Measurements from ENCODE around the gene SMAD3. TPM values are rescaled to one million over a fixed set of nuclear protein-coding genes. Genes with fewer than 3 reads are reported as not detected.

The SMAD3 gene
- polyA plus RNA-seq, 2 donors: 24.8 to 51.5 TPM

DNA sequence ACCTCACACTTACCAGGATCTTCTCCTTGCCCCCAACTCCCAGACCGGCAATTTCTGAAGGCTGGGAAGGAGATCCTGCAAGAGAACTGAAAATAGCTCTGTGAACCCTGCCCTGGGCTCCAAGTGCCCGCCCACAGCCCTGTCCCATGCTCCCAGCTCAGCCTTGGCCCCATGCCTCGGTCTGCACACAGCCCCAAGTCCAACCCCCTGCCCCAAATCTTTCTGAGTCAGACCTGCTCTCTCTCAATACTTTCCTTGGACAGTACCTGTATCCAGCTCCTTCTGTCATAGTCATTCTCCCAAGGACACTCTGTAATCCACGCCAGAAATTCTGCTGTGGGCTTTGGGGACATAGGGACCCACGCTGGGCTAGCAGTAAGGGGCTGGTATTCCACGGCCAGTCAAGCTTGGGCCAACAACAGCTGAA, 6.3 kb upstream of the SMAD3 start:
- no peak overlapping the region for H3K27ac ChIP-seq (ENCODE audit: low read depth in 2 of 2, low read length in 1 of 2)
- no peak overlapping the region for H3K4me3 ChIP-seq (ENCODE audit: low read depth in 1 of 2, low read length in 2 of 2)
- no peaks in the 10 kb centered on the region for H3K27me3 ChIP-seq (ENCODE audit: control insufficient read depth in 1 of 2, insufficient read depth in 2 of 2, low read length in 2 of 2)
- WGBS, 2 donors: 64 to 75% methylated on average over 6 of the region's 6 CpGs
- no peaks in the 10 kb centered on the region for H3K36me3 ChIP-seq (ENCODE audit: control insufficient read depth in 2 of 2, insufficient read depth in 2 of 2, low read length in 1 of 2)
- no peaks in the 10 kb centered on the region for H3K4me1 ChIP-seq (ENCODE audit: control insufficient read depth in 2 of 2, insufficient read depth in 2 of 2, low read length in 1 of 2)
- H3K9me3 ChIP-seq (ENCODE audit: control insufficient read depth in 2 of 2, insufficient read depth in 1 of 2, low read depth in 1 of 2, low read length in 1 of 2): no peaks in the 10 kb centered on the region

DNA sequence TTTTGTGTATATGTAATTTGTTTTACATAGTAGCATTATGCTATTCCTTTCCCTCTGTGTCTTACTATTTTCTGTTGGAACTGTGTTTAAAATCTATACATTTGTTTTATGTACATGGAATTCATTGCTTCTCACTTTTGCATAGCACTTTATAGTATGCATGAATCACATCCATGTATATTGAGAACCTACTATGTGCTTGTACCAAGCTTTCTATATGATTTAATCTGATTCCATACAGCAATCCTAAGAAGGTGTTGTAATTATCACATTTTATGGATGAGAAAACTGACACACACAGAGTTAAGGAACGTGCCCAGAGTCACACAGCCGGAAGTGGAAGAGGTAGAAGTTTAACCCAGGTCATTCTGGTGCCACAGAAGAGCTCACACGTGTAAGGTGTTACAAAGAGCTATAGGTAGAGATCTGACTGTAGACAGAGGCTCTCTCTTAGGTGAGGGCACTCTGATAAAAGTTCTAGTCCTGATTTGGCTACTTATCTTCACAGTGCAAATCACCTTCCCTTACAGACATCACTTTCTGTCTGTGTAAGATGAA, 3.5 kb upstream of the SMAD3 start:
- H3K27me3 ChIP-seq (ENCODE audit: control insufficient read depth in 1 of 2, insufficient read depth in 2 of 2, low read length in 2 of 2): no peaks in the 10 kb centered on the region
- no peaks in the 10 kb centered on the region for H3K36me3 ChIP-seq (ENCODE audit: control insufficient read depth in 2 of 2, insufficient read depth in 2 of 2, low read length in 1 of 2)
- H3K4me3 ChIP-seq (ENCODE audit: low read depth in 1 of 2, low read length in 2 of 2): no peak overlapping the region
- H3K4me1 ChIP-seq (ENCODE audit: control insufficient read depth in 2 of 2, insufficient read depth in 2 of 2, low read length in 1 of 2): no peaks in the 10 kb centered on the region
- no peaks in the 10 kb centered on the region for H3K9me3 ChIP-seq (ENCODE audit: control insufficient read depth in 2 of 2, insufficient read depth in 1 of 2, low read depth in 1 of 2, low read length in 1 of 2)
- no peak overlapping the region for H3K27ac ChIP-seq (ENCODE audit: low read depth in 2 of 2, low read length in 1 of 2)
- WGBS, 2 donors: 38 to 46% methylated on average over 3 of the region's 3 CpGs

DNA sequence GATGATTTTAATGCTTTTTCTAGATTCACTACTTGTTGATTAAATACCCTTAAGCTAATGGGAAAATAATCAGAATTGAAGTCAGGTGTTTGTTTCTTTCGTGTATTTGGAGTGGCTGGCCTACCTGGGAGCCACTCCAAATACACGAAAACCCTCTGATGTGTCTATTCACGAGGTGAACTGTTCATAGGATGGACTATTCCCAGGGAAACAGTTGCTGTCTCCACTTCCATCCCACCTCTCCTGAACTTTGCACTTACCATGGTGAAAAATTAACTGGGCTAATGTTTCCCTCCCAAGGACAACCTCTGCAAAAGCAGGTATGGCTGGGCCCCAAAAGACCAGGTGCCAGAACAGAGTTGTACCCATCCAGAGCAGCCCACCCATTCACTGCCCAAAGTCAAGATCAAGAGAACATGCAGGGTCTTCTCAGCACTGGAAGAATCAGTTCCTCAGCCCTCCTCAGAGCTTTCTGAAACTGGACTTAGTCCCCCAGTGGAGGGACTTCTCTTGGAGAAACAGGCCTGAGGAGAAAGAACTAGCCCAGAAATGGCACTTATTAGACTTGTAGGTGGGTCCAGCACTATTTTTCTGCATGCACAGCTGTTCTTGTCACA, 2.9 kb upstream of the SMAD3 start:
- H3K27ac ChIP-seq (ENCODE audit: low read depth in 2 of 2, low read length in 1 of 2): no peak overlapping the region
- no peaks in the 10 kb centered on the region for H3K36me3 ChIP-seq (ENCODE audit: control insufficient read depth in 2 of 2, insufficient read depth in 2 of 2, low read length in 1 of 2)
- no peaks in the 10 kb centered on the region for H3K27me3 ChIP-seq (ENCODE audit: control insufficient read depth in 1 of 2, insufficient read depth in 2 of 2, low read length in 2 of 2)
- WGBS, 2 donors: 67 to 73% methylated on average over 3 of the region's 3 CpGs
- no peaks in the 10 kb centered on the region for H3K4me1 ChIP-seq (ENCODE audit: control insufficient read depth in 2 of 2, insufficient read depth in 2 of 2, low read length in 1 of 2)
- no peak overlapping the region for H3K4me3 ChIP-seq (ENCODE audit: low read depth in 1 of 2, low read length in 2 of 2)
- no peaks in the 10 kb centered on the region for H3K9me3 ChIP-seq (ENCODE audit: control insufficient read depth in 2 of 2, insufficient read depth in 1 of 2, low read depth in 1 of 2, low read length in 1 of 2)

DNA sequence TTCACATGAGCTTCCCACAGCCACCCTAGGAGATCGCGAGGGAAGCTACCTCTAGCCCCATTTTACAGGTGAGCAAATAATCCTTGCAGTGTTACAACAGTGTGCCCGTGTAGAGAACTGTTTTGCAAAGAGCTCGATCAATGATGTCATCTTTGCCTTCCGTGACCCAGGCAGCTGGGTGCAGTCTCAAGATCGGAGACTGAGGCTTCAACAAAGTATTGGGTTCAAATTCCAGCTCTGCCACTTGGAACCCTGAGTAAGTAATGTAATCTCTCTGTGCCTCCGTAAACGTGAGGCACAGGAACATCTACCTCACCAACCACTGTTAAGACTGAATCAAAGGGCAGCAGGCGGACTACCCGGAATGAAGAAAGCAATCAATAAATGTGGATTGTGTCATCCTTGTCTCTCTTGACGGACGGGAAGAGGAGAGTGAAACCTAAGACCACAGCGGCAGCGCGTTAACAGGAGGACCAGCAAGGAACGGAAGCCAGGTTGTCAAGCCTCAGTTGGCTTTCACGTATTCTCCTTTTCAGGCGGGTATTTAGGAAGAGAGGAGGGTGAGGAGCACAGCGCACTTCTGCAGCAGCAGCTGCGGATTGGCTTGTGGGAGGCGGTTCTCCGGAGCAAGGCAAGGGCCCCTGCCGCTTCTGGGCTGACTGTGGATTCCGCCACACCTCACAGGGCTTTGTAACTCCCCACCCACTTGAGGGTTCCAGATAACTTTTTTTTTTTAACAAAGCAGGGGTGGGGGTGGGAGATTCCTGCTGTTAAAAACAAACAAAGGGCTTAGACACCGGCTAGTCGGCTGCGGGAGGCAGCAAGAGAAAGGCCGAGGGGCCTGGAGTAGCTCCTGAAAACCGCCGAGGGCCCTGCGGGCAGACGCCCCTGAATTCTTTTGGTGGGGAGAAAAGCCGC, 1.5 kb upstream of the SMAD3 start:
- H3K9me3 ChIP-seq (ENCODE audit: control insufficient read depth in 2 of 2, insufficient read depth in 1 of 2, low read depth in 1 of 2, low read length in 1 of 2): no peaks in the 10 kb centered on the region
- H3K27me3 ChIP-seq (ENCODE audit: control insufficient read depth in 1 of 2, insufficient read depth in 2 of 2, low read length in 2 of 2): no peaks in the 10 kb centered on the region
- no peaks in the 10 kb centered on the region for H3K36me3 ChIP-seq (ENCODE audit: control insufficient read depth in 2 of 2, insufficient read depth in 2 of 2, low read length in 1 of 2)
- H3K4me3 ChIP-seq (ENCODE audit: low read depth in 1 of 2, low read length in 2 of 2): peak overlapping the region in 1 of 2 donors; percentile 79
- 55 to 78% methylated on average over 33 of the region's 33 CpGs for WGBS, 2 donors
- peak overlapping the region in 1 of 2 donors; percentile 48 for H3K27ac ChIP-seq (ENCODE audit: low read depth in 2 of 2, low read length in 1 of 2)
- peaks cover 2% of the 10 kb centered on the region in 2 donors for H3K4me1 ChIP-seq (ENCODE audit: control insufficient read depth in 2 of 2, insufficient read depth in 2 of 2, low read length in 1 of 2)

DNA sequence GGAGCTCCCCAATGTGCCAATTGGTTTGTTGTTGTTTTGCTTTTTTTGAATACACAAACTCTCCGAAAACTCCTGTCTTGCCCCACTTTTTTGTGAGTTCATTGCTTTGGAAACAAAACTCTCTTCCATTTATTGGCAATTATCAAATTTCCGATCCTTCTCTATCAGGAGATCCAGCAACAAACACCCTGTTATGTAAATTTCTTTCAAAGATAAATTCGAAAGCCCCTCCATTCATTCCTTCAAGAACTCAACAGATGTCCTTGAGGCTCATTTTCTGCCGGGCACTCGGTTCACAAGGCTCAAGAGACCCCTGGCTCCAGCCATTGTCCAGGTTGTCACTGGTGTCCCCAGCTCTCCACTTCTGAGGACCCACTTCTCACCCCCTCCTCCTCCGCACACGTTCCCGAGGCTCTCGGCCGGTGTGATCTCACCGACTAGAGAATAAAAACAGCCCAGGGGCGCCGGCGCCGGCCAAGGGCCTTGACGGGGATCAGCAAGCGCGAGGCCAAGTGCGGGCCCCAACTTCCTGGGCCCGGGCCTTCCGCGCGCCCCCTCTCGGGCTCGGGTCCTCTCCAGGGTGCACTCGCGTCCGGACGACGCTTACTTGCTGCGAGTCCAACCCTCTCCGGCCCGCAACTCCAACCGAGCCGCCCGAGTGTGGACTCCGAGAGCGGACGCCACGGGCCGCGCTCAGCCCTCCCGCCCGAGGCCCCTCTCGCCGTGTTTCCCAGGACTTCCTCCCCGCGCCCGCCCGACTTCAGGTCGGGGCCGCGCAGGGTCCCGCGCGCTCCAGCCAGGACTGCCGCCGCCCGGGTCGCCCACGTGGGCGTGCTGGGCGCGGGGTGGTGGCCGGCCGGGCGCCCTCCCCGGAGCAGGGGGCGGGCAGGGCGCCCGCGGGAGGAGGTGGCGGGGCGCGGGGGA, 533 bp upstream of the SMAD3 start:
- Histone ChIP-seq H3K27me3 (ENCODE audit: control insufficient read depth in 1 of 2, insufficient read depth in 2 of 2, low read length in 2 of 2) (no peaks in the 10 kb centered on the region), H3K4me1 (ENCODE audit: control insufficient read depth in 2 of 2, insufficient read depth in 2 of 2, low read length in 1 of 2) (peaks cover 2% of the 10 kb centered on the region in 2 donors), H3K4me3 (ENCODE audit: low read depth in 1 of 2, low read length in 2 of 2) (peak overlapping the region; percentile 79 to 89), H3K27ac (ENCODE audit: low read depth in 2 of 2, low read length in 1 of 2) (peak overlapping the region; percentile 88 to 91), H3K36me3 (ENCODE audit: control insufficient read depth in 2 of 2, insufficient read depth in 2 of 2, low read length in 1 of 2) (no peaks in the 10 kb centered on the region), H3K9me3 (ENCODE audit: control insufficient read depth in 2 of 2, insufficient read depth in 1 of 2, low read depth in 1 of 2, low read length in 1 of 2) (no peaks in the 10 kb centered on the region)
- WGBS, 2 donors: 4% methylated on average over 52 to 75 of the region's 75 CpGs

DNA sequence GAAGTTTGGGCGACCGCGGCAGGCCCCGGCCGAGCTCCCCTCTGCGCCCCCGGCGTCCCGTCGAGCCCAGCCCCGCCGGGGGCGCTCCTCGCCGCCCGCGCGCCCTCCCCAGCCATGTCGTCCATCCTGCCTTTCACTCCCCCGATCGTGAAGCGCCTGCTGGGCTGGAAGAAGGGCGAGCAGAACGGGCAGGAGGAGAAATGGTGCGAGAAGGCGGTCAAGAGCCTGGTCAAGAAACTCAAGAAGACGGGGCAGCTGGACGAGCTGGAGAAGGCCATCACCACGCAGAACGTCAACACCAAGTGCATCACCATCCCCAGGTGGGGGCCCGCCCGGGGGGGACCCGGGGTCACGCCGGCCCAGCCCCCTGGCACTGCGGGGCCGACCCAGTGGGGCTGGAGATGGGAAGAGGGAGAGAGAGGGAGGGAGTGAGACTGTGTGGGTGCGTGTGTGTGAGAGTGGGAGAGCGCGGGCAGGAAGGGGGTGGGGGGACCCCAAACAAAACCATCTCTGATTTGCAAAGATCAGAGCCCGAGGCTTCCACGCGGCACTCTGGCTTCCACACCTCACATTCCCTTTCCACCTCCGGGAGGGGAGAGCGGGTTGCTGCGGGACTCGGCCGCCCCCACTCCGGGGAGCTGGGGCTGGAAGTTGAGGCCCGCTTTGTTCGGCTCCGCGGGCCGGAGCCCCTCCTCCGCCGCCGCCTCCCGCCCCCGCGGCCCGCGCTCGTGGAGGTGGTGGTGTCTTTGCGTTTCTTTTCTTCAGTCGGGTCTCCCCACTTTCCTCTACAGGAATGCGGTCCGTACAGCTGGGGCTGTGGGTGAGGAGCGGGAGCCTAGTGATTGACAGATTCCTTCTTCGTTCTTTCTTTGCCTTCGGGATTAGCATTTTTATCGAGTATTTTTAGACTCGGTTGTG, 898 bp downstream of the SMAD3 start:
- Histone ChIP-seq H3K36me3 (ENCODE audit: control insufficient read depth in 2 of 2, insufficient read depth in 2 of 2, low read length in 1 of 2) (peaks cover 0 to 2% of the 10 kb centered on the region in 2 donors), H3K27ac (ENCODE audit: low read depth in 2 of 2, low read length in 1 of 2) (peak overlapping the region; percentile 88 to 91), H3K27me3 (ENCODE audit: control insufficient read depth in 1 of 2, insufficient read depth in 2 of 2, low read length in 2 of 2) (no peaks in the 10 kb centered on the region), H3K4me1 (ENCODE audit: control insufficient read depth in 2 of 2, insufficient read depth in 2 of 2, low read length in 1 of 2) (peaks cover 2% of the 10 kb centered on the region in 2 donors), H3K4me3 (ENCODE audit: low read depth in 1 of 2, low read length in 2 of 2) (peak overlapping the region; percentile 79 to 89), H3K9me3 (ENCODE audit: control insufficient read depth in 2 of 2, insufficient read depth in 1 of 2, low read depth in 1 of 2, low read length in 1 of 2) (no peaks in the 10 kb centered on the region)
- 0 to 1% methylated on average over 65 to 72 of the region's 72 CpGs for WGBS, 2 donors

DNA sequence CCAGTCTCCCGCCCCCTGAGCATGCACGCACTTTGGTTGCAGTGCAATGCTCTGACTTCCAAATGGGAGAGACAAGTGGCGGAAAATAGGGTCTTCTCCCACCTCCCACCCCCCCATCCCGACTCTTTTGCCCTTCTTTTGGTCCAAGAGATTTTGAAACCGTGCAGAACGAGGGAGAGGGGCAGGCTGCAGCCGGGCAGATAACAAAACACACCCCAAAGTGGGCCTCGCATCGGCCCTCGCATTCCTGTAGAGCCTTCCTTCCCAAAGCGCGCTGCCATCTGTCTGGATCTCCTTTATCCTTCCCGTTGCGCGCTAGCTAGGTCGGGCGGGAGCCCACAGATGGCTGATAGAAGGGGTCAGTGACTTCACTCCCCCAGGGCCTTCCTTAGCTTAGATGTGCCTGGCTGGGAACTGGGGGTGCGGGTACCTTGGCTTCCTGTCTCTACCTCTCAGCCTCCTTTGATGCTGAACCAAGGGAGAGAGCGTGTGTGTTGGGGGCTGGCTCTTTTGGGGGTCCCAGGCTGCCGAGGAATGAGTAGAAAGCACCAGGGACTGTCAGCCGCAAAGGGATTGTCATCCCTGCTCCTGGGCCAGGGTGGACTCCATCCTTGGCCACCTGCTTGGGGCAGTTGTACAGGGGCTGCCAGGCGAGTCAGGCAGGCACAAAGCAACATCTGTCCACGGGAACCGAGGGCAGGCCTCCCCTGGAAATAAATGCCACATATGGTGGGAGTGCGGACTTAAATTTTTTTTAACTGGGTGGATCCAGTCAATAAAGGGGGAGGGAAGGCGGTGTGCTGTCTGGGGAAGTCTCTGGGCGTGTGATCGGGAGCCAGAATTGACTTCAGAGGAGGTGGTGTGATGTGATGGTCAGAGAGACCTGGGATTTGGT, 1.8 kb downstream of the SMAD3 start:
- peaks cover 2% of the 10 kb centered on the region in 2 donors for H3K4me1 ChIP-seq (ENCODE audit: control insufficient read depth in 2 of 2, insufficient read depth in 2 of 2, low read length in 1 of 2)
- H3K36me3 ChIP-seq (ENCODE audit: control insufficient read depth in 2 of 2, insufficient read depth in 2 of 2, low read length in 1 of 2): peaks cover 0 to 2% of the 10 kb centered on the region in 2 donors
- 9 to 11% methylated on average over 27 to 28 of the region's 28 CpGs for WGBS, 2 donors
- H3K27me3 ChIP-seq (ENCODE audit: control insufficient read depth in 1 of 2, insufficient read depth in 2 of 2, low read length in 2 of 2): no peaks in the 10 kb centered on the region
- peak overlapping the region; percentile 79 to 89 for H3K4me3 ChIP-seq (ENCODE audit: low read depth in 1 of 2, low read length in 2 of 2)
- no peaks in the 10 kb centered on the region for H3K9me3 ChIP-seq (ENCODE audit: control insufficient read depth in 2 of 2, insufficient read depth in 1 of 2, low read depth in 1 of 2, low read length in 1 of 2)
- H3K27ac ChIP-seq (ENCODE audit: low read depth in 2 of 2, low read length in 1 of 2): peak overlapping the region; percentile 88 to 91
